Liver (tissue), 9 donors: Measurements from ENCODE around the gene C10orf53. TPM values are rescaled to one million over a fixed set of nuclear protein-coding genes. Genes with fewer than 3 reads are reported as not detected.

Experiments
- DNase-seq: peaks from one replicate; pipeline ENCODE4 v3.0.0-alpha.2; 2017; ENCODE audit warnings: low spot score
- H3K27ac ChIP-seq, 2 donors: one replicate each; pipeline ENCODE4 v1.7.0; 2013; ENCODE audit warnings: inconsistent platforms in 2 of 2, low read length in 2 of 2, control low read depth in 1 of 2, low read depth in 1 of 2, mild to moderate bottlenecking in 1 of 2
- H3K27me3 ChIP-seq, 4 donors: one replicate each; pipeline versions ENCODE4 v1.6.1 to v1.7.0; 2013; ENCODE audit warnings: low read length in 3 of 4, inconsistent platforms in 1 of 4, mild to moderate bottlenecking in 1 of 4, moderate library complexity in 1 of 4; ENCODE audit not compliant: control insufficient read depth in 4 of 4, insufficient read depth in 4 of 4
- H3K36me3 ChIP-seq, 4 donors: one replicate each; pipeline versions ENCODE4 v1.6.1 to v1.7.0; 2013; ENCODE audit warnings: low read length in 3 of 4, mild to moderate bottlenecking in 3 of 4, low read depth in 1 of 4, moderate library complexity in 1 of 4; ENCODE audit not compliant: control insufficient read depth in 4 of 4, insufficient read depth in 3 of 4
- H3K4me1 ChIP-seq, 4 donors: one replicate each; pipeline versions ENCODE4 v1.6.1 to v1.7.0; 2013; ENCODE audit warnings: low read length in 3 of 4, mild to moderate bottlenecking in 3 of 4, moderate library complexity in 1 of 4; ENCODE audit not compliant: control insufficient read depth in 4 of 4, insufficient read depth in 4 of 4
- H3K4me3 ChIP-seq, 3 donors: one replicate each; pipeline versions ENCODE4 v1.6.1 to v1.7.0; 2013; ENCODE audit warnings: low read length in 3 of 3, control low read depth in 1 of 3, low read depth in 1 of 3, mild to moderate bottlenecking in 1 of 3
- H3K9ac ChIP-seq, 2 donors: one replicate each; pipeline ENCODE4 v1.7.0; 2013; ENCODE audit warnings: low read length in 2 of 2, mild to moderate bottlenecking in 2 of 2, moderate library complexity in 2 of 2, control low read depth in 1 of 2, low read depth in 1 of 2
- H3K9me3 ChIP-seq, 4 donors: one replicate each; pipeline versions ENCODE4 v1.6.1 to v1.7.0; 2013; ENCODE audit warnings: low read length in 3 of 4; ENCODE audit not compliant: control insufficient read depth in 4 of 4
- ATF3 ChIP-seq: IDR thresholded peaks from 2 replicates; pipeline ENCODE4 v1.6.1; 2016; ENCODE audit warnings: antibody characterized with exemption
- EGR1 ChIP-seq, 2 donors: IDR thresholded peaks; 2 replicates each; pipeline ENCODE4 v1.6.1; 2016 to 2018; ENCODE audit warnings: antibody characterized with exemption in 2 of 2, low read depth in 2 of 2
- FOXA2 ChIP-seq: IDR thresholded peaks from 2 replicates; pipeline ENCODE4 v1.6.1; 2016; ENCODE audit warnings: antibody characterized with exemption
- GABPA ChIP-seq, 2 donors: IDR thresholded peaks in 1 of 2; conservative IDR thresholded peaks in 1 of 2; 2 replicates each; pipeline ENCODE4 v1.6.1; 2016; ENCODE audit warnings: antibody characterized with exemption in 2 of 2, mild to moderate bottlenecking in 1 of 2, moderate library complexity in 1 of 2
- HNF4A ChIP-seq, 2 donors: conservative IDR thresholded peaks; 2 replicates each; pipeline ENCODE4 v1.6.1; 2016; ENCODE audit warnings: antibody characterized with exemption in 2 of 2, mild to moderate bottlenecking in 2 of 2
- HNF4G ChIP-seq: IDR thresholded peaks from 2 replicates; pipeline ENCODE4 v1.6.1; 2016; ENCODE audit warnings: antibody characterized with exemption
- JUND ChIP-seq, 2 donors: IDR thresholded peaks; 2 replicates each; pipeline ENCODE4 v1.6.1; 2016; ENCODE audit warnings: antibody characterized with exemption in 2 of 2
- RAD21 ChIP-seq, 2 donors: IDR thresholded peaks; 2 replicates each; pipeline ENCODE4 v1.6.1; 2016; ENCODE audit warnings: antibody characterized with exemption in 2 of 2, mild to moderate bottlenecking in 2 of 2
- RXRA ChIP-seq, 2 donors: IDR thresholded peaks; 2 replicates each; pipeline ENCODE4 v1.6.1; 2017 to 2018; ENCODE audit warnings: antibody characterized with exemption in 2 of 2, mild to moderate bottlenecking in 1 of 2
- SP1 ChIP-seq: IDR thresholded peaks from 2 replicates; pipeline ENCODE4 v1.6.1; 2018; ENCODE audit warnings: antibody characterized with exemption, mild to moderate bottlenecking
- TAF1 ChIP-seq: conservative IDR thresholded peaks from 2 replicates; pipeline ENCODE4 v1.6.1; 2016; ENCODE audit warnings: antibody characterized with exemption, mild to moderate bottlenecking
- YY1 ChIP-seq: IDR thresholded peaks from 2 replicates; pipeline ENCODE4 v1.6.1; 2016; ENCODE audit warnings: antibody characterized with exemption, mild to moderate bottlenecking
- WGBS: extraction: QIAGEN DNeasy Blood & Tissue Kit; methylation state at CpG from one replicate; pipeline ENCODE4 v1.1.7; 2013; 5-methylcytosine and 5-hydroxymethylcytosine counted together
- polyA plus RNA-seq, 2 donors: library from polyadenylated mRNA; stranded (reverse) in 1 of 2; unstranded in 1 of 2; fragments of 200-250 nt in 1 of 2; fragments of >200 nt in 1 of 2; fragmentation: Nextera tagmentation in 1 of 2; extraction: Ambion mirVana in 1 of 2; gene quantifications; one replicate each; pipeline versions ENCODE4 v1.2.1 to v1.2.3, GENCODE V29; 2013 to 2015
- total RNA-seq, 2 donors: library from RNA; depleted of rRNA; stranded (reverse); fragments of >200 nt; gene quantifications; one replicate each; pipeline ENCODE4 v1.2.3, GENCODE V29; 2014
- TF ChIP-seq, protein P1 (sequence below): fragments of 150-350 bp; IDR thresholded peaks from 2 replicates; pipeline ENCODE4 v1.5.1; 2017; ENCODE audit warnings: improper control_type of control experiment, low read depth, low read length; ENCODE audit not compliant: missing input control
- TF ChIP-seq, protein P2 (sequence below): IDR thresholded peaks from 2 replicates; pipeline ENCODE4 v1.6.1; 2016; ENCODE audit warnings: antibody characterized with exemption, mild to moderate bottlenecking
- TF ChIP-seq, protein P3 (sequence below): IDR thresholded peaks from 2 replicates; pipeline ENCODE4 v1.6.1; 2016; ENCODE audit warnings: antibody characterized with exemption
- donor health status: healthy.
- donor health status: healthy.
- donor health status: healthy.
- donor health status: healthy.
- donor health status: healthy.

C10orf53 gene
- total and polyA plus RNA-seq, 4 donors: not detected

DNA sequence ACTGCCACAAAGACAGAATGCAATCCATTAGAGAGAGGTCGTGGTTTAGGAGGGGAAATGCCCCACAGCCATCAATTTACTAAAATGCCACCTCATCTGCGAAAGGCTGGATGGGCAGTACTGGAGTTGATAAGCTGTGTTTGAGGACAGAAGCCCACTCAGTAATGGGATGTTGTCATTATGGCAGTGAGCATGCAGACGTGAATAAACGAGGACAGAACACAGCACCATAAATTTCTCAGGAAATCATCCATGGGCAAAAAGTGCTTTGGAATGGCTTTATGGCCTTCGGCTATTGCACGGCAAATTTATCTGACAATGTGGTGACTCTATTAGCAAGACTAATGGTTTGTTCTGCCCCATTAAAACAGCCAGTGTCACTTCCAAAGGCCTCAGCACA, 15.9 kb upstream of the C10orf53 start:
- Histone ChIP-seq H3K27me3 (no peaks in the 10 kb centered on the region), H3K9me3 (peaks cover 0 to 5% (median 2%) of the 10 kb centered on the region in 4 donors), H3K9ac (no peak overlapping the region), H3K27ac (no peak overlapping the region), H3K4me3 (no peak overlapping the region), H3K36me3 (no peaks in the 10 kb centered on the region), H3K4me1 (no peaks in the 10 kb centered on the region)
- DNase-seq: no peak
- TF ChIP-seq SP1 (no peak), EGR1 (IDR thresholded peaks at IDR 0.05; ENCODE audit: low read depth in 2 of 2) (no peak), RAD21 (IDR thresholded peaks at IDR 0.05) (no peak), JUND (IDR thresholded peaks at IDR 0.05) (no peak), RXRA (IDR thresholded peaks at IDR 0.05) (no peak), TAF1 (no peak), YY1 (no peak), HNF4A (conservative IDR thresholded peaks at IDR 0.05) (no peak), ATF3 (no peak), GABPA (IDR thresholded peaks at IDR 0.05 in 1 of 2, conservative IDR thresholded peaks at IDR 0.05 in 1 of 2) (no peak)
- TF ChIP-seq, protein P1, sequence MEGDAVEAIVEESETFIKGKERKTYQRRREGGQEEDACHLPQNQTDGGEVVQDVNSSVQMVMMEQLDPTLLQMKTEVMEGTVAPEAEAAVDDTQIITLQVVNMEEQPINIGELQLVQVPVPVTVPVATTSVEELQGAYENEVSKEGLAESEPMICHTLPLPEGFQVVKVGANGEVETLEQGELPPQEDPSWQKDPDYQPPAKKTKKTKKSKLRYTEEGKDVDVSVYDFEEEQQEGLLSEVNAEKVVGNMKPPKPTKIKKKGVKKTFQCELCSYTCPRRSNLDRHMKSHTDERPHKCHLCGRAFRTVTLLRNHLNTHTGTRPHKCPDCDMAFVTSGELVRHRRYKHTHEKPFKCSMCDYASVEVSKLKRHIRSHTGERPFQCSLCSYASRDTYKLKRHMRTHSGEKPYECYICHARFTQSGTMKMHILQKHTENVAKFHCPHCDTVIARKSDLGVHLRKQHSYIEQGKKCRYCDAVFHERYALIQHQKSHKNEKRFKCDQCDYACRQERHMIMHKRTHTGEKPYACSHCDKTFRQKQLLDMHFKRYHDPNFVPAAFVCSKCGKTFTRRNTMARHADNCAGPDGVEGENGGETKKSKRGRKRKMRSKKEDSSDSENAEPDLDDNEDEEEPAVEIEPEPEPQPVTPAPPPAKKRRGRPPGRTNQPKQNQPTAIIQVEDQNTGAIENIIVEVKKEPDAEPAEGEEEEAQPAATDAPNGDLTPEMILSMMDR: no peak
- TF ChIP-seq, protein P2, sequence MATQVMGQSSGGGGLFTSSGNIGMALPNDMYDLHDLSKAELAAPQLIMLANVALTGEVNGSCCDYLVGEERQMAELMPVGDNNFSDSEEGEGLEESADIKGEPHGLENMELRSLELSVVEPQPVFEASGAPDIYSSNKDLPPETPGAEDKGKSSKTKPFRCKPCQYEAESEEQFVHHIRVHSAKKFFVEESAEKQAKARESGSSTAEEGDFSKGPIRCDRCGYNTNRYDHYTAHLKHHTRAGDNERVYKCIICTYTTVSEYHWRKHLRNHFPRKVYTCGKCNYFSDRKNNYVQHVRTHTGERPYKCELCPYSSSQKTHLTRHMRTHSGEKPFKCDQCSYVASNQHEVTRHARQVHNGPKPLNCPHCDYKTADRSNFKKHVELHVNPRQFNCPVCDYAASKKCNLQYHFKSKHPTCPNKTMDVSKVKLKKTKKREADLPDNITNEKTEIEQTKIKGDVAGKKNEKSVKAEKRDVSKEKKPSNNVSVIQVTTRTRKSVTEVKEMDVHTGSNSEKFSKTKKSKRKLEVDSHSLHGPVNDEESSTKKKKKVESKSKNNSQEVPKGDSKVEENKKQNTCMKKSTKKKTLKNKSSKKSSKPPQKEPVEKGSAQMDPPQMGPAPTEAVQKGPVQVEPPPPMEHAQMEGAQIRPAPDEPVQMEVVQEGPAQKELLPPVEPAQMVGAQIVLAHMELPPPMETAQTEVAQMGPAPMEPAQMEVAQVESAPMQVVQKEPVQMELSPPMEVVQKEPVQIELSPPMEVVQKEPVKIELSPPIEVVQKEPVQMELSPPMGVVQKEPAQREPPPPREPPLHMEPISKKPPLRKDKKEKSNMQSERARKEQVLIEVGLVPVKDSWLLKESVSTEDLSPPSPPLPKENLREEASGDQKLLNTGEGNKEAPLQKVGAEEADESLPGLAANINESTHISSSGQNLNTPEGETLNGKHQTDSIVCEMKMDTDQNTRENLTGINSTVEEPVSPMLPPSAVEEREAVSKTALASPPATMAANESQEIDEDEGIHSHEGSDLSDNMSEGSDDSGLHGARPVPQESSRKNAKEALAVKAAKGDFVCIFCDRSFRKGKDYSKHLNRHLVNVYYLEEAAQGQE: no peak
- TF ChIP-seq, protein P3, sequence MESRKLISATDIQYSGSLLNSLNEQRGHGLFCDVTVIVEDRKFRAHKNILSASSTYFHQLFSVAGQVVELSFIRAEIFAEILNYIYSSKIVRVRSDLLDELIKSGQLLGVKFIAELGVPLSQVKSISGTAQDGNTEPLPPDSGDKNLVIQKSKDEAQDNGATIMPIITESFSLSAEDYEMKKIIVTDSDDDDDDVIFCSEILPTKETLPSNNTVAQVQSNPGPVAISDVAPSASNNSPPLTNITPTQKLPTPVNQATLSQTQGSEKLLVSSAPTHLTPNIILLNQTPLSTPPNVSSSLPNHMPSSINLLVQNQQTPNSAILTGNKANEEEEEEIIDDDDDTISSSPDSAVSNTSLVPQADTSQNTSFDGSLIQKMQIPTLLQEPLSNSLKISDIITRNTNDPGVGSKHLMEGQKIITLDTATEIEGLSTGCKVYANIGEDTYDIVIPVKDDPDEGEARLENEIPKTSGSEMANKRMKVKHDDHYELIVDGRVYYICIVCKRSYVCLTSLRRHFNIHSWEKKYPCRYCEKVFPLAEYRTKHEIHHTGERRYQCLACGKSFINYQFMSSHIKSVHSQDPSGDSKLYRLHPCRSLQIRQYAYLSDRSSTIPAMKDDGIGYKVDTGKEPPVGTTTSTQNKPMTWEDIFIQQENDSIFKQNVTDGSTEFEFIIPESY: no peak
- WGBS: 84% methylated on average over 6 of the region's 6 CpGs

DNA sequence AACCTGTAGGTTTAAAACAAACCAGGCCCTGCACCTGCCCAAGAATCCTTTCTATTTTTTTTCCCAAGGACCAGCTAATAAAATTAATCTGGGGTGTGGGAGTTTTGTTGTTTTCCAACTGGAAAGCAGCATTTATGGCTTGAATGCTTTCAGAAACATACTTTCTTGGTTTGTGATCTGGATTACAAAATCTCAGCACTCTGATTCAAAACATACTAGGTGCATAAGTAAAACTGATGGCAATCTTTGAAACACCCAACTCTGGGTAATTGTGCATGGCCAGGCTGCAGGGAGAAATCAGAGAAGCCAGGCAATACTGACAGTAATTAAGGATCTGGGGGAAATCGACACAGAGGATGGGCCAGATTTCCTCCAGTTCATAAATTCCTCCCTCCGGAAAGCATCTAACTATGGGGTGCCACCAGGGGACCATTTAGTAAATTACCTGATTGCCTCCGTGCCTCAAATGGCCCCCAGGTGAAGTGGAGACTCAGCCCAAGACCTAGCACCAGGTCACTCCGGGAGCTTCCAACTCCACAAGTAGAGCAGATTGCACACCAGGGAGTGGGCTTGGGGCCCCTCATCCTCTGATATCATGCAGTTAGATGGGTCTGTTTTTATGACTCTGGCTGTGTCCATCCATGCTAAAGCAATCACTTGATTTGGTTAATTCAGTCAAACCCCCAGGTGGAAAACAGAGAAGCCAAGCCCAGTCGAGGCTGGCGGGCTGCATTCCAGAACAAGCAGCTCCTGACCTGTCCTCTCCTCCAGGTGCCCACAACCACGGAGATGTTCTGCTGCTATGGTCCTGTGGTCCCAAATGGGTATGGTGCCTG, 15.2 kb upstream of the C10orf53 start:
- 79% methylated on average over 7 of the region's 7 CpGs for WGBS
- Histone ChIP-seq H3K9ac (no peak overlapping the region), H3K4me3 (no peak overlapping the region), H3K36me3 (no peaks in the 10 kb centered on the region), H3K4me1 (no peaks in the 10 kb centered on the region), H3K27me3 (no peaks in the 10 kb centered on the region), H3K27ac (no peak overlapping the region), H3K9me3 (peaks cover 0 to 2% (median 1%) of the 10 kb centered on the region in 4 donors)
- DNase-seq: no peak
- no peak for TF ChIP-seq HNF4A (conservative IDR thresholded peaks at IDR 0.05)
- TF ChIP-seq, protein P2: no peak
- no peak for TF ChIP-seq RXRA (IDR thresholded peaks at IDR 0.05)
- TF ChIP-seq HNF4G: no peak
- TF ChIP-seq FOXA2: no peak
- TF ChIP-seq JUND (IDR thresholded peaks at IDR 0.05): no peak
- TF ChIP-seq GABPA (IDR thresholded peaks at IDR 0.05 in 1 of 2, conservative IDR thresholded peaks at IDR 0.05 in 1 of 2): no peak
- TF ChIP-seq SP1: no peak
- TF ChIP-seq YY1: no peak
- no peak for TF ChIP-seq RAD21 (IDR thresholded peaks at IDR 0.05)
